Inflammatory macrophage (primary cell): ENCODE measurements around the gene ADH5.
"Not testable (repeated sequence)": the region's sequence is repeated elsewhere in the genome, so short reads cannot be mapped to it uniquely, and the experiment has no call there.

Source experiments
- DNase-seq, 2 donors: peaks; one replicate each; pipeline ENCODE4 v3.0.0-alpha.2; 2020 to 2022

ADH5 gene

GRCh38 chr4:99082192-99082591, 6.4 kb downstream of the ADH5 start:
- no peak for DNase-seq

- not testable (repeated sequence) for DNase-seq
Measured at GRCh38 chr4:99080869-99081268, 7.7 kb downstream of the ADH5 start.

GRCh38 chr4:99079625-99080295, 8.8 kb downstream of the ADH5 start:
- no peak for DNase-seq

GRCh38 chr4:99078931-99079624, 9.5 kb downstream of the ADH5 start:
- DNase-seq, result no peak

- no peak for DNase-seq
Measured at GRCh38 chr4:99078336-99078735, 10.3 kb downstream of the ADH5 start.

- no peak for DNase-seq
Measured at GRCh38 chr4:99077177-99077576, 11.4 kb downstream of the ADH5 start.

- DNase-seq, result no peak
Measured at GRCh38 chr4:99076292-99076976, 12.2 kb downstream of the ADH5 start.

GRCh38 chr4:99074816-99075215, 13.8 kb downstream of the ADH5 start:
- DNase-seq, result no peak

GRCh38 chr4:99071159-99071558, 17.4 kb downstream of the ADH5 start:
- DNase-seq, result no peak

- DNase-seq, result no peak
Measured at GRCh38 chr4:99067617-99068016, 21.0 kb downstream of the ADH5 start.

- DNase-seq, result not testable (repeated sequence)
Measured at GRCh38 chr4:99065521-99065920, 23.1 kb downstream of the ADH5 start.

- DNase-seq, result no peak
Measured at GRCh38 chr4:99062120-99062519, 26.5 kb downstream of the ADH5 start.

GRCh38 chr4:99061048-99061700, 27.4 kb downstream of the ADH5 start:
- no peak for DNase-seq

GRCh38 chr4:99059550-99059949, 29.0 kb downstream of the ADH5 start:
- DNase-seq, result no peak

- no peak for DNase-seq
Measured at GRCh38 chr4:99058228-99058627, 30.4 kb downstream of the ADH5 start.

GRCh38 chr4:99054428-99054994, 34.1 kb downstream of the ADH5 start:
- DNase-seq, result no peak

- DNase-seq, result no peak
Measured at GRCh38 chr4:99052902-99053301, 35.7 kb downstream of the ADH5 start.

GRCh38 chr4:99047710-99048109, 40.9 kb downstream of the ADH5 start:
- no peak for DNase-seq

GRCh38 chr4:99043346-99043745, 45.2 kb downstream of the ADH5 start:
- no peak for DNase-seq

- no peak for DNase-seq
Measured at GRCh38 chr4:99038213-99038612, 50.4 kb downstream of the ADH5 start.

- DNase-seq, result no peak
Measured at GRCh38 chr4:99033956-99034355, 54.6 kb downstream of the ADH5 start.

GRCh38 chr4:99029852-99030251, 58.7 kb downstream of the ADH5 start:
- DNase-seq, result no peak
